Parathyroid adenoma (tissue), 2 donors: ENCODE measurements around the gene GIMAP7.
A peak's percentile ranks its signal among the peaks of the same experiment; 100 is the strongest.

Experiments
- H2AFZ ChIP-seq: fragments of 300-600 bp; sonication (generic); one replicate; pipeline ENCODE4 v1.7.0; 2017; ENCODE audit warnings: antibody characterized with exemption, mild to moderate bottlenecking
- H3K27ac ChIP-seq: fragments of 300-600 bp; sonication (generic); one replicate; pipeline ENCODE4 v1.7.0; 2017
- H3K27me3 ChIP-seq: fragments of 300-600 bp; sonication (generic); one replicate; pipeline ENCODE4 v1.7.0; 2017; ENCODE audit warnings: low read length; ENCODE audit not compliant: control insufficient read depth, insufficient read depth
- H3K36me3 ChIP-seq: fragments of 300-600 bp; sonication (generic); one replicate; pipeline ENCODE4 v1.7.0; 2017; ENCODE audit warnings: low read length; ENCODE audit not compliant: control insufficient read depth, insufficient read depth
- H3K4me1 ChIP-seq: fragments of 300-600 bp; sonication (generic); one replicate; pipeline ENCODE4 v1.7.0; 2017; ENCODE audit warnings: control low read depth
- H3K4me2 ChIP-seq: fragments of 300-600 bp; sonication (generic); one replicate; pipeline ENCODE4 v1.7.0; 2017; ENCODE audit warnings: low read length
- H3K4me3 ChIP-seq: fragments of 300-600 bp; sonication (generic); one replicate; pipeline ENCODE4 v1.7.0; 2017; ENCODE audit warnings: low read depth, low read length
- H3K79me2 ChIP-seq: fragments of 300-600 bp; sonication (generic); one replicate; pipeline ENCODE4 v1.7.0; 2017; ENCODE audit warnings: control low read depth
- H3K9ac ChIP-seq: fragments of 300-600 bp; sonication (generic); one replicate; pipeline ENCODE4 v1.7.0; 2017; ENCODE audit warnings: mild to moderate bottlenecking
- H3K9me3 ChIP-seq: fragments of 300-600 bp; sonication (generic); one replicate; pipeline ENCODE4 v1.7.0; 2017; ENCODE audit warnings: low read length; ENCODE audit not compliant: control insufficient read depth
- CTCF ChIP-seq: fragments of 300-600 bp; sonication (generic); IDR thresholded peaks from one replicate; pipeline ENCODE4 v1.7.0; 2017; ENCODE audit warnings: antibody characterized with exemption, mild to moderate bottlenecking
- donor health status: primary hyperparathyroidism.

The GIMAP7 gene

GRCh38 chr7:150503581-150503980 lies 11.1 kb upstream of the GIMAP7 start:
- no peak for TF ChIP-seq CTCF
- Histone ChIP-seq H3K4me2 (no peak overlapping the region), H3K4me1 (no peaks in the 10 kb centered on the region), H3K36me3 (no peaks in the 10 kb centered on the region), H3K9ac (no peak overlapping the region), H2AFZ (peak overlapping the region; percentile 9), H3K79me2 (no peaks in the 10 kb centered on the region), H3K4me3 (no peak overlapping the region), H3K27ac (no peak overlapping the region), H3K27me3 (no peaks in the 10 kb centered on the region), H3K9me3 (no peaks in the 10 kb centered on the region)

GRCh38 chr7:150507947-150508602 lies 6.6 kb upstream of the GIMAP7 start:
- Histone ChIP-seq H3K36me3 (no peaks in the 10 kb centered on the region), H3K27me3 (no peaks in the 10 kb centered on the region)
- no peak for TF ChIP-seq CTCF

GRCh38 chr7:150511048-150511447 lies 3.6 kb upstream of the GIMAP7 start:
- Histone ChIP-seq H3K4me1 (no peaks in the 10 kb centered on the region), H3K9me3 (no peaks in the 10 kb centered on the region), H3K79me2 (no peaks in the 10 kb centered on the region), H3K27ac (no peak overlapping the region), H3K9ac (no peak overlapping the region), H3K4me3 (no peak overlapping the region), H3K36me3 (no peaks in the 10 kb centered on the region), H3K27me3 (no peaks in the 10 kb centered on the region), H3K4me2 (no peak overlapping the region), H2AFZ (no peak overlapping the region)
- no peak for TF ChIP-seq CTCF

More at GRCh38 chr7:150507947-150508602, 6.6 kb upstream of the GIMAP7 start:
- Histone ChIP-seq H3K9me3 (no peaks in the 10 kb centered on the region), H3K27ac (no peak overlapping the region), H3K9ac (no peak overlapping the region), H2AFZ (no peak overlapping the region), H3K4me1 (no peaks in the 10 kb centered on the region), H3K4me2 (no peak overlapping the region), H3K4me3 (no peak overlapping the region), H3K79me2 (no peaks in the 10 kb centered on the region)

GRCh38 chr7:150513758-150514157 lies 914 bp upstream of the GIMAP7 start:
- no peak for TF ChIP-seq CTCF
- Histone ChIP-seq H3K27me3 (no peaks in the 10 kb centered on the region), H3K4me2 (no peak overlapping the region), H3K9me3 (no peaks in the 10 kb centered on the region), H2AFZ (no peak overlapping the region), H3K4me1 (no peaks in the 10 kb centered on the region), H3K79me2 (no peaks in the 10 kb centered on the region), H3K4me3 (no peak overlapping the region), H3K36me3 (no peaks in the 10 kb centered on the region), H3K9ac (no peak overlapping the region), H3K27ac (peak overlapping the region; percentile 63)
